Fibroblast of the aortic adventitia (primary cell): ENCODE measurements around the gene TMPRSS7. TPM values are rescaled to one million over a fixed set of nuclear protein-coding genes. Genes with fewer than 3 reads are reported as not detected.
A peak's percentile ranks its signal among the peaks of the same experiment; 100 is the strongest.

Experiments used
- DNase-seq: peaks from one replicate; pipeline ENCODE4 v3.0.0-alpha.2; 2010; ENCODE audit warnings: low read depth
- H3K4me3 ChIP-seq: 2 replicates; pipeline ENCODE4 v1.5.1; 2011; ENCODE audit warnings: low read depth, mild to moderate bottlenecking, control low read depth, low read length, moderate library complexity
- total RNA-seq: library from RNA; depleted of rRNA; stranded (reverse); fragments of >200 nt; gene quantifications from 2 replicates; pipeline ENCODE4 v1.2.3, GENCODE V29; 2012; ENCODE audit warnings: low replicate concordance
- TF ChIP-seq, protein P1 (sequence below): IDR thresholded peaks from 2 replicates; pipeline ENCODE4 v1.5.1; 2011; ENCODE audit warnings: mild to moderate bottlenecking, low read length, control low read depth, inconsistent platforms; ENCODE audit not compliant: insufficient read depth

The TMPRSS7 gene
- total RNA-seq, 1 donor = not detected

DNA sequence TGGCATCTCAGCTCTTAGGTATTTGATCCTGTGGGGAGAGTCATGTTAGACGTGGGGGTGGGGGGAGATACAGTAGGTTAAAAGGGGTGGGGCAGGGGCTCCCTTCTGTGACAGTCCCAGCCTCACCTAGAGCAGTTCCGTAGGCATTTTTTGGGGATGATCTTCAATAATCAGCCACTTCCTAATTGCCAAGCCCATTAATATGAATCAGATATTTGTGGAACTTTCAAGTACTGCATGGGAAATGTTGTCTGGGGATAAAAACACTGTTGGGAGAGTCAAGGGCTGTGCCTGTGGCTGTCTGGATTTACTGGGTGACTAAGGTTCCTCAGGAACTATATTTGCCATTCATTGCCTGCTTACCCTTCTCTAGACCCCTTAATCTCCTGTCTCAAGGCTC, 61.2 kb downstream of the TMPRSS7 start:
- DNase-seq = no peak
- TF ChIP-seq, protein P1, sequence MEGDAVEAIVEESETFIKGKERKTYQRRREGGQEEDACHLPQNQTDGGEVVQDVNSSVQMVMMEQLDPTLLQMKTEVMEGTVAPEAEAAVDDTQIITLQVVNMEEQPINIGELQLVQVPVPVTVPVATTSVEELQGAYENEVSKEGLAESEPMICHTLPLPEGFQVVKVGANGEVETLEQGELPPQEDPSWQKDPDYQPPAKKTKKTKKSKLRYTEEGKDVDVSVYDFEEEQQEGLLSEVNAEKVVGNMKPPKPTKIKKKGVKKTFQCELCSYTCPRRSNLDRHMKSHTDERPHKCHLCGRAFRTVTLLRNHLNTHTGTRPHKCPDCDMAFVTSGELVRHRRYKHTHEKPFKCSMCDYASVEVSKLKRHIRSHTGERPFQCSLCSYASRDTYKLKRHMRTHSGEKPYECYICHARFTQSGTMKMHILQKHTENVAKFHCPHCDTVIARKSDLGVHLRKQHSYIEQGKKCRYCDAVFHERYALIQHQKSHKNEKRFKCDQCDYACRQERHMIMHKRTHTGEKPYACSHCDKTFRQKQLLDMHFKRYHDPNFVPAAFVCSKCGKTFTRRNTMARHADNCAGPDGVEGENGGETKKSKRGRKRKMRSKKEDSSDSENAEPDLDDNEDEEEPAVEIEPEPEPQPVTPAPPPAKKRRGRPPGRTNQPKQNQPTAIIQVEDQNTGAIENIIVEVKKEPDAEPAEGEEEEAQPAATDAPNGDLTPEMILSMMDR = no peak
- H3K4me3 ChIP-seq = no peak overlapping the region

DNA sequence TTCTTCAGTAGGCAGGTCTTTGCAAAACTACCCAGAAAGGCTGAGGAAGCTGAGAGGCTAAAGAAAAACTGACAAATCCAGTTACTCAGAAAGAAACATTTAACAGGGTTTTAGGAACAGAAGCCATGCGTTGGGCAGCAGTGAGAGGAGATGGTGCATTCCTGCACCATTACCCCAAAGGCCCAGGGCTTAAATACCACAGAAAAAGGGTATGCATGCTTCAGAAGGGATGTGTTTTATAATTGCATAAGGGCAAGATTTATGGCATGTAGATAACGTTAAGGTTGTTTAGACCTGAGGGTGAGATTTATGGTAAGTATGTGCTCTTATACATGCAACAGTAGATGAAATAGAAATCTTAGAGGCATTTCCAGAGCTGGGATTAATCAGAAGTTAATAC, 61.6 kb downstream of the TMPRSS7 start:
- peak; percentile 9 for DNase-seq
- no peak overlapping the region for H3K4me3 ChIP-seq
- TF ChIP-seq, protein P1 = no peak

DNA sequence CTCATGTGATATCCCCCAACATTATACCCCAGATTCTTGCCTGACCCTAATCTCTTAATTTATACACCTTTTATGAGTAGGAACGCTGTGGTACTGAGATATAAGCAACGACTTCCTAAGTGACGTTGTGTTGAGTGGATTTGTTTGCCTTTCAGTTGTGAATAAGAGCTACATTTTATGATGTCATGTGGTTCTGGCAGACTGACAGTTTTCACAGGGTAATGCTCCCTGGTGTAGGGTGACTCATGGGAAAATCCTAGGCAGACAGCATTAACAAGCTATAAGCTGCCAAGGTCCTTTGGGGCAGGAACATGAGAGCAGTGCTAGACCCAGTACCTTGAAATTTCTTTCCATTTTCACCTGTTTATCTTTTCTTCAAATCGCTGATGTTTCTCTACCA, 62.8 kb downstream of the TMPRSS7 start:
- H3K4me3 ChIP-seq = no peak overlapping the region
- TF ChIP-seq, protein P1 = no peak
- DNase-seq = peak; percentile 99

DNA sequence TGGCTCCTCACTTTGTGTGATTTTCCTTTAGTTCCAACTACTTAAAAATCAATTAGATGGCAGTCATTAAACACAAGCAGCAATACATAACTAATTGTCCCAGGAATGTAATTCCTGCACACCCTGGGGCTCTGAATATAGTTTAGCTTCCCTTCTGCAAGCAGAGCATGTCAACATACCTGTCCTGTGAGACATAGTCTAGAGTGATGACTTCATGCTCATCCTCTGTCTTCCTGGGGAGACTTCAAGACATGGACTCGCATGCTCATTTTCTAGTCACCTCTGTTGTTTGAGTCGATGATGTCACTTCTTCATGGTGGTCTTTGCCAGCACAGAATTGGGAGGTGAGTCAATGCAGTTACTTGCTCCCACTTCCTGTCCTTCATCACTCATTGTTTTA, 67.4 kb downstream of the TMPRSS7 start:
- H3K4me3 ChIP-seq = no peak overlapping the region
- peak; percentile 54 for DNase-seq
- TF ChIP-seq, protein P1 = no peak

DNA sequence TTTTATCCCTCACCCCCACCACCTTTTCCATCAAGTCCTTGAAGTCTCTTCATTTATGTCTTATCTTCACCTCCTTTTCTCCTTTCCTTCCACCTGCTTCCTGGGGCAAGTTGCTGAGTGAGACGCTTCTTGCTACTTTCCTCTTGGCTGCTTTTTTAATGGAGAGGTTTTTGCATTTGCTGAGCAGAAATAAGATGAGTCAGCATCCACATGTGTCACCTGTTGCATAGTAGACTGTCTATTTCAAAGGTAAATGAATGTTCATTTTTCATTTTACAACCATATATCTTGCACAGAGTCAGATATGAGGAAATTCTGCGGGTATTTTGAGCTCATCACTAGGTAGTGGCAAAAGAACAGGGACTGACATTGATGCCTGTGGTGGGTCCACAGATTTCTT, 70.2 kb downstream of the TMPRSS7 start:
- no peak for DNase-seq
- no peak overlapping the region for H3K4me3 ChIP-seq
- TF ChIP-seq, protein P1 = no peak

DNA sequence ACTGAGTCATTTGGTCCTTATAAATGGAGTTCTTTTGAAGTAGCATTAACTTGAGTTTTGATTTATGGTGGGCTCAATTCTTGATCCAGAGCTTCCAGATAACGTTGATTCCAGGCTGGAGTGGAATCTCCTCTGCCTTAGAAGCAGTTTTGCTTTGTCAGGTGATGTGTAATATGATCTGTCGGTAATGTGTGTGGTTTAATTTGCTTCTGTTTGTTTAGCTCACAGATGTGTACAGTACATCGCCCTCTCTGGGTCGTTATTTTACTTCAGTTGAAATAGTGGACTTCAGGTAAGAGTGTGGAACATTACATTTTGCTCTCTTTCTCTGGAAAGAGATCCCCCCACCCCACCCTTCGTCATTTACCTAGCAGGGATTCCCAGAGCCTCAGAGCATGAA, 74.8 kb downstream of the TMPRSS7 start:
- no peak overlapping the region for H3K4me3 ChIP-seq
- DNase-seq = no peak
- TF ChIP-seq, protein P1 = no peak

DNA sequence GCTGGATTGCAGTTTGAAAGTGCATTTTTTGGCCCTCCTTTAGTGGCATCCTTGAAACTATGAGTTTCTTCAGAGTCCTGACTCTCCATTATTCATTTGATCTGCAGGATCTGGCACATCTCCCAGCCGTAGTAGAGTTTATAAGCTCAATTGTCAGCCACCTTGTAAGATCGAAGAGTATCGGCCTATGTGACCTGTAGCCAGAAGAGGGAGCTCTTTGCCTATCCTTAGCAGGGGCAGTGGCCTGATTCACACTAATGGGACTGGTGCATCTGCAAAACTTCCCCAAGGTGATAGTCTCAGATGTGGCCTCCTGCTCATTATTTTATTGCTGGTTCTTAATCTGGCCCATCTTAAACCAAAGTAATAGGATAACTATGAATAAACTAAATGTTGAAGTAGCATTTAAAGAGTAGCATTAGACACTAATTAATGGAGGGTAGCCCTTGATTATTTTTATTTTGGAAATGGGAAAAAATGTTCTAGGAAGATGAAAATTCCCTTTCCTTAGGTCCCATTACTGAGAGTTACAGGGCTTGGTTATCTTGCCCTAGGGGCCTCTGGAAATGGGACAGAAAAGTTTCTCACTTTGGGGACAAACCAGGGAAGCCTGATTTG, 77.4 kb downstream of the TMPRSS7 start:
- TF ChIP-seq, protein P1 = peak; percentile 89
- H3K4me3 ChIP-seq = no peak overlapping the region
- peak; percentile 82 for DNase-seq
